ENCODE measurements around the gene PUS10. TPM values are rescaled to one million over a fixed set of nuclear protein-coding genes. Genes with fewer than 3 reads are reported as not detected.

The PUS10 gene
- total RNA-seq, result 8.9 TPM
- long read RNA-seq, partial matches to known transcripts, result 0 of 10 reads
- long read RNA-seq, other reads (novel, unspliced or antisense), result 4 of 10 reads

GRCh38 chr2:61017556-61018317 lies at the start of gene PUS10, which contains the start of gene PEX13:
Gene PUS10, minus strand, starts transcription at chr2:61018255. Its CDS starts 6,365 bp downstream, at chr2:61011890.
Gene PEX13, plus strand, starts transcription at chr2:61017720. Its CDS starts 40 bp downstream, at chr2:61017760.
- ATAC-seq (peak; percentile 93), DNase-seq (peak; percentile 89)
- Histone ChIP-seq H3K4me1 (peaks cover 26% of the 10 kb centered on the region), H3K9me3 (no peaks in the 10 kb centered on the region), H3K27ac (peak within 1 kb of the TSS; percentile 91), H3K27me3 (no peaks in the 10 kb centered on the region), H3K4me3 (peak within 1 kb of the TSS; percentile 92), H3K36me3 (no peaks in the 10 kb centered on the region)
- TF ChIP-seq, protein P1, sequence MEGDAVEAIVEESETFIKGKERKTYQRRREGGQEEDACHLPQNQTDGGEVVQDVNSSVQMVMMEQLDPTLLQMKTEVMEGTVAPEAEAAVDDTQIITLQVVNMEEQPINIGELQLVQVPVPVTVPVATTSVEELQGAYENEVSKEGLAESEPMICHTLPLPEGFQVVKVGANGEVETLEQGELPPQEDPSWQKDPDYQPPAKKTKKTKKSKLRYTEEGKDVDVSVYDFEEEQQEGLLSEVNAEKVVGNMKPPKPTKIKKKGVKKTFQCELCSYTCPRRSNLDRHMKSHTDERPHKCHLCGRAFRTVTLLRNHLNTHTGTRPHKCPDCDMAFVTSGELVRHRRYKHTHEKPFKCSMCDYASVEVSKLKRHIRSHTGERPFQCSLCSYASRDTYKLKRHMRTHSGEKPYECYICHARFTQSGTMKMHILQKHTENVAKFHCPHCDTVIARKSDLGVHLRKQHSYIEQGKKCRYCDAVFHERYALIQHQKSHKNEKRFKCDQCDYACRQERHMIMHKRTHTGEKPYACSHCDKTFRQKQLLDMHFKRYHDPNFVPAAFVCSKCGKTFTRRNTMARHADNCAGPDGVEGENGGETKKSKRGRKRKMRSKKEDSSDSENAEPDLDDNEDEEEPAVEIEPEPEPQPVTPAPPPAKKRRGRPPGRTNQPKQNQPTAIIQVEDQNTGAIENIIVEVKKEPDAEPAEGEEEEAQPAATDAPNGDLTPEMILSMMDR (IDR thresholded peaks at IDR 0.05), result no peak
- intact Hi-C loops (cut with DNase I), result no loop called here

- Histone ChIP-seq H3K9me3 (no peaks in the 10 kb centered on the region), H3K4me3 (peak within 1 kb of the TSS; percentile 81), H3K27me3 (no peaks in the 10 kb centered on the region), H3K27ac (peak within 1 kb of the TSS; percentile 77), H3K4me1 (no peaks in the 10 kb centered on the region), H3K36me3 (no peaks in the 10 kb centered on the region)
- DNase-seq (peak; percentile 94), ATAC-seq (peak; percentile 100)
- TF ChIP-seq, protein P1 (IDR thresholded peaks at IDR 0.05), result no peak
- intact Hi-C loops (cut with DNase I), result no loop called here
Measured at GRCh38 chr2:61065714-61066709, 48.0 kb upstream of the PUS10 start, which contains the start of gene SANBR. Gene SANBR, plus strand, starts transcription at chr2:61065871. Its CDS starts 4,480 bp downstream, at chr2:61070351.

DNA sequence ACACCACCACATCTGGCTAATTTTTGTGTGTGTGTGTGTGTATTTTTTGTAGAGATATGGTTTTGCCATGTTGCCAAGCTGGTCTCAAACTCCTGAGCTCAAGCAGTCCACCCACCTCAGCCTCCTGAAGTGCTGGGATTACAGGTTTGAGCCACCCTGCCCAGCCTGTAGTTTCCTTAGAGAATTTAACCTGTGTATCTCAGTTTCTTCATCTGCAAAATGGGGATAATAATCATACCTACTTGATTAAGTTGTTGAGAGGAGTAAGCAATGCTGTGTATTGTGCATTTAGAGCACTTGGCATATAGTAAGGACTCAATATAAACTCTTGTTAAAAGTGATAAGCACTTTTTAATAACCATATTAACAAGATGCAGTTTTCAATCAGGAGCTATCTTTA lies 41.3 kb upstream of the PUS10 start:
- TF ChIP-seq, protein P1 (IDR thresholded peaks at IDR 0.05), result no peak
- H3K4me1 ChIP-seq, result no peaks in the 10 kb centered on the region
- DNase-seq (no peak), ATAC-seq (no peak)
- H3K4me3 ChIP-seq, result no peak overlapping the region
- no peaks in the 10 kb centered on the region for H3K27me3 ChIP-seq
- no peak overlapping the region for H3K27ac ChIP-seq
- H3K36me3 ChIP-seq, result no peaks in the 10 kb centered on the region
- no peaks in the 10 kb centered on the region for H3K9me3 ChIP-seq
- intact Hi-C loops (cut with DNase I), result no loop called here

DNA sequence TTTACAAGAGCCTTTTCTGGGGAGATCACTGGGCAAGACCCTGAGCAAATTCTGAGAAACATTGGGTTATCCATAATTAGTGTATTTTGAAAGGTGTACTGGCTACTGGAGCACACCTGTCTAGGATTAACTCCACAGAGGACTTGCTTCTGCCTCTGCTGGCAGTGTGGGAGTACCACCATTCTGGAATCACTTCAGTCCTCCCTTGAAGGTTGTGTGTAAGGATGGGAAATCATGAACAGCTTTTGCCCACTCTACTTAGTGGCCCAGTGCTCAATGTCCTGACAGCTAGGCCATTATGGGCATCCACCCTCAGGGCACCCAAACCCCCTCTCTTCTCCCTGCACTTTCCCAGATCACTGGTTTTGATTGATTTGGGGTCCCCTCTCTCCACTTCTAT lies 39.5 kb upstream of the PUS10 start:
- H3K4me1 ChIP-seq, result no peaks in the 10 kb centered on the region
- no peaks in the 10 kb centered on the region for H3K9me3 ChIP-seq
- H3K36me3 ChIP-seq, result peaks cover 8% of the 10 kb centered on the region
- TF ChIP-seq, protein P1 (IDR thresholded peaks at IDR 0.05), result no peak
- H3K27ac ChIP-seq, result no peak overlapping the region
- intact Hi-C loops (cut with DNase I), result no loop called here
- H3K27me3 ChIP-seq, result no peaks in the 10 kb centered on the region
- H3K4me3 ChIP-seq, result no peak overlapping the region
- DNase-seq, result no peak
- ATAC-seq, result no peak

GRCh38 chr2:61055557-61055956 lies 37.5 kb upstream of the PUS10 start:
- intact Hi-C loops (cut with DNase I), result no loop called here
- Histone ChIP-seq H3K36me3 (peaks cover 25% of the 10 kb centered on the region), H3K4me1 (no peaks in the 10 kb centered on the region), H3K4me3 (no peak overlapping the region), H3K27me3 (no peaks in the 10 kb centered on the region), H3K27ac (no peak overlapping the region), H3K9me3 (no peaks in the 10 kb centered on the region)
- DNase-seq (no peak), ATAC-seq (no peak)
- TF ChIP-seq, protein P1 (IDR thresholded peaks at IDR 0.05), result no peak
